Ishikawa (cell line): Measurements from ENCODE around the gene PHF3.

ENCODE experiments used
- CEBPB ChIP-seq: IDR thresholded peaks from 2 replicates; pipeline ENCODE4 v1.6.1; 2012
- CREB1 ChIP-seq: IDR thresholded peaks from 2 replicates; pipeline ENCODE4 v1.6.1; 2012; ENCODE audit warnings: low read depth
- EGR1 ChIP-seq: IDR thresholded peaks from 2 replicates; pipeline ENCODE4 v1.6.1; 2012
- EP300 ChIP-seq: IDR thresholded peaks from 2 replicates; pipeline ENCODE4 v1.6.1; 2012; ENCODE audit warnings: borderline replicate concordance
- FOXM1 ChIP-seq: IDR thresholded peaks from 2 replicates; pipeline ENCODE4 v1.6.1; 2012; ENCODE audit warnings: low read depth, borderline replicate concordance
- MAX ChIP-seq: IDR thresholded peaks from 2 replicates; pipeline ENCODE4 v1.6.1; 2012
- NFIC ChIP-seq: IDR thresholded peaks from 2 replicates; pipeline ENCODE4 v1.6.1; 2012
- RAD21 ChIP-seq: IDR thresholded peaks from 2 replicates; pipeline ENCODE4 v1.6.1; 2012; ENCODE audit warnings: low read depth
- REST ChIP-seq: IDR thresholded peaks from 2 replicates; pipeline ENCODE4 v1.6.1; 2012; ENCODE audit warnings: low read depth, mild to moderate bottlenecking
- TAF1 ChIP-seq: IDR thresholded peaks from 2 replicates; pipeline ENCODE4 v1.6.1; 2012; ENCODE audit warnings: low read depth, mild to moderate bottlenecking
- TCF12 ChIP-seq: IDR thresholded peaks from 2 replicates; pipeline ENCODE4 v1.6.1; 2012; ENCODE audit warnings: low read depth
- TEAD4 ChIP-seq: IDR thresholded peaks from 2 replicates; pipeline ENCODE4 v1.6.1; 2012
- USF1 ChIP-seq: IDR thresholded peaks from 2 replicates; pipeline ENCODE4 v1.6.1; 2012
- YY1 ChIP-seq: IDR thresholded peaks from 2 replicates; pipeline ENCODE4 v1.6.1; 2012; ENCODE audit warnings: low read depth
- ZBTB7A ChIP-seq: IDR thresholded peaks from 2 replicates; pipeline ENCODE4 v1.6.1; 2012; ENCODE audit warnings: low read depth

Gene PHF3

GRCh38 chr6:63598049-63599036, 37.3 kb upstream of the PHF3 start:
- TF ChIP-seq USF1: no peak
- TF ChIP-seq RAD21: peak; percentile 66
- no peak for TF ChIP-seq TAF1
- TF ChIP-seq CREB1: no peak

- TF ChIP-seq TAF1 (no peak), ZBTB7A (no peak), TEAD4 (no peak), CEBPB (no peak), CREB1 (no peak), YY1 (no peak), RAD21 (no peak), NFIC (no peak), REST (no peak), EGR1 (no peak), TCF12 (no peak), USF1 (no peak), MAX (no peak), FOXM1 (no peak), EP300 (no peak)
Measured at GRCh38 chr6:63599243-63599642, 36.4 kb upstream of the PHF3 start.

- TF ChIP-seq TAF1 (no peak), MAX (no peak), REST (no peak), TCF12 (no peak), CREB1 (no peak), NFIC (no peak), EGR1 (no peak), EP300 (no peak), CEBPB (no peak), YY1 (no peak), FOXM1 (no peak), ZBTB7A (no peak), TEAD4 (no peak)
Measured at GRCh38 chr6:63600136-63600535, 35.5 kb upstream of the PHF3 start.

GRCh38 chr6:63609231-63609630, 26.4 kb upstream of the PHF3 start:
- no peak for TF ChIP-seq RAD21
- TF ChIP-seq YY1: no peak
- TF ChIP-seq MAX: no peak

GRCh38 chr6:63610944-63611343, 24.7 kb upstream of the PHF3 start:
- no peak for TF ChIP-seq CREB1
- no peak for TF ChIP-seq FOXM1
- TF ChIP-seq RAD21: no peak
- no peak for TF ChIP-seq EP300
- no peak for TF ChIP-seq TCF12
- no peak for TF ChIP-seq TAF1
- no peak for TF ChIP-seq USF1
- TF ChIP-seq TEAD4: no peak
- TF ChIP-seq MAX: no peak
- TF ChIP-seq ZBTB7A: no peak
- no peak for TF ChIP-seq CEBPB
